HepG2 (cell line): ENCODE data around the gene CST3. TPM values are rescaled to one million over a fixed set of nuclear protein-coding genes. Genes with fewer than 3 reads are reported as not detected.
A peak's percentile ranks its signal among the peaks of the same experiment; 100 is the strongest.

Experiments
- CTCF ChIP-seq: sonication (generic); formaldehyde crosslinking; IDR thresholded peaks from 2 replicates; pipeline ENCODE4 v1.5.0; 2020; ENCODE audit warnings: mild to moderate bottlenecking, missing genetic modification reagents, moderate library complexity
- NCOA2 ChIP-seq: sonication (generic); formaldehyde crosslinking; IDR thresholded peaks from 2 replicates; pipeline ENCODE4 v1.8.0; 2022; ENCODE audit warnings: inconsistent platforms
- TFAP4 ChIP-seq: sonication (generic); IDR thresholded peaks from 2 replicates; pipeline ENCODE4 v1.6.1; 2016; ENCODE audit warnings: low read depth, borderline replicate concordance
- ZBTB46 ChIP-seq: sonication (generic); formaldehyde crosslinking; IDR thresholded peaks from 2 replicates; pipeline ENCODE4 v1.4.0; 2020; ENCODE audit warnings: mild to moderate bottlenecking, missing genetic modification reagents, borderline replicate concordance
- ZHX2 ChIP-seq, 2 experiments: sonication (generic) in 1 of 2; formaldehyde crosslinking in 1 of 2; IDR thresholded peaks; 2 replicates each; pipeline versions ENCODE4 v1.6.1 to v1.9.0; 2014 to 2022; ENCODE audit warnings: antibody characterized with exemption in 1 of 2, borderline replicate concordance in 1 of 2, inconsistent platforms in 1 of 2, low read depth in 1 of 2, missing genetic modification reagents in 1 of 2
- ZNF441 ChIP-seq: sonication (generic); formaldehyde crosslinking; IDR thresholded peaks from 2 replicates; pipeline ENCODE4 v1.7.0; 2021; ENCODE audit warnings: missing genetic modification reagents, borderline replicate concordance
- ZNF546 ChIP-seq: sonication (generic); formaldehyde crosslinking; conservative IDR thresholded peaks from 2 replicates; pipeline ENCODE4 v1.8.1; 2023; ENCODE audit warnings: mild to moderate bottlenecking, missing genetic modification reagents
- ZNF670 ChIP-seq: sonication (generic); formaldehyde crosslinking; IDR thresholded peaks from 2 replicates; pipeline ENCODE4 v1.8.0; 2022; ENCODE audit warnings: mild to moderate bottlenecking, missing genetic modification reagents, borderline replicate concordance
- ZNF770 ChIP-seq: sonication (generic); formaldehyde crosslinking; IDR thresholded peaks from 2 replicates; pipeline ENCODE4 v1.5.0; 2020; ENCODE audit warnings: mild to moderate bottlenecking, missing genetic modification reagents
- ZNF777 ChIP-seq: sonication (generic); formaldehyde crosslinking; IDR thresholded peaks from 2 replicates; pipeline ENCODE4 v1.4.0; 2020; ENCODE audit warnings: missing genetic modification reagents
- polyA plus RNA-seq, 8 experiments: library from polyadenylated mRNA; depleted of rRNA in 3 of 8; stranded (reverse) in 7 of 8; unstranded in 1 of 8; fragments of >200 nt; fragmentation: Illumina TruSeq in 4 of 8; extraction: Trizol in 4 of 8; gene quantifications; 2 replicates each; pipeline versions ENCODE4 v1.2.1 to v1.2.3, GENCODE V29; 2011 to 2016; ENCODE audit warnings: low read depth in 4 of 8, missing spikeins in 1 of 8, mixed read lengths in 1 of 8; ENCODE audit not compliant: insufficient read depth in 1 of 8
- total RNA-seq, 5 experiments: library from RNA; depleted of rRNA; stranded (reverse); fragments of >200 nt; fragmentation: Illumina TruSeq; extraction: Trizol; gene quantifications; 2 replicates each; pipeline ENCODE4 v1.2.3, GENCODE V29; 2016; ENCODE audit warnings: low read depth in 1 of 5
- TF ChIP-seq, protein P1 (sequence below): IDR thresholded peaks from 2 replicates; pipeline ENCODE4 v1.6.1; 2016; ENCODE audit warnings: low read depth, control low read depth

Gene CST3
- total and polyA plus RNA-seq, 2 of the 13 experiments (the other 11 are each of a cell fraction or from before 2014, with no cell fraction given) = 690 to 1,005 TPM

- TF ChIP-seq CTCF (CRISPR knock-in tag) = peak; percentile 58
- TF ChIP-seq, protein P1, sequence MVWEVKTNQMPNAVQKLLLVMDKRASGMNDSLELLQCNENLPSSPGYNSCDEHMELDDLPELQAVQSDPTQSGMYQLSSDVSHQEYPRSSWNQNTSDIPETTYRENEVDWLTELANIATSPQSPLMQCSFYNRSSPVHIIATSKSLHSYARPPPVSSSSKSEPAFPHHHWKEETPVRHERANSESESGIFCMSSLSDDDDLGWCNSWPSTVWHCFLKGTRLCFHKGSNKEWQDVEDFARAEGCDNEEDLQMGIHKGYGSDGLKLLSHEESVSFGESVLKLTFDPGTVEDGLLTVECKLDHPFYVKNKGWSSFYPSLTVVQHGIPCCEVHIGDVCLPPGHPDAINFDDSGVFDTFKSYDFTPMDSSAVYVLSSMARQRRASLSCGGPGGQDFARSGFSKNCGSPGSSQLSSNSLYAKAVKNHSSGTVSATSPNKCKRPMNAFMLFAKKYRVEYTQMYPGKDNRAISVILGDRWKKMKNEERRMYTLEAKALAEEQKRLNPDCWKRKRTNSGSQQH (CRISPR knock-in tag) = no peak
- peak; percentile 91 for TF ChIP-seq TFAP4
- no peak for TF ChIP-seq ZNF670 (CRISPR knock-in tag)
- TF ChIP-seq ZNF777 (CRISPR knock-in tag) = no peak
- TF ChIP-seq ZHX2 (IDR thresholded peaks at IDR 0.05; ENCODE audit: low read depth) = peak; percentile 31; the same call in 1 of the 2 replicates
- no peak for TF ChIP-seq ZHX2 (CRISPR knock-in tag; IDR thresholded peaks at IDR 0.05; ENCODE audit: borderline replicate concordance)
- TF ChIP-seq ZNF770 = no peak
- peak; percentile 50; the same call in 1 of the 2 replicates for TF ChIP-seq ZNF441 (CRISPR knock-in tag)
- no peak for TF ChIP-seq ZBTB46 (CRISPR knock-in tag)
- TF ChIP-seq ZNF546 (CRISPR knock-in tag) = peak; percentile 64
- TF ChIP-seq NCOA2 = peak; percentile 78; the same call in 1 of the 2 replicates
These were observed 3.2 kb upstream of the CST3 start (continued) for GRCh38 chr20:23640671-23641667.
